H9 (cell line): ENCODE data around the gene AGR3. TPM values are rescaled to one million over a fixed set of nuclear protein-coding genes. Genes with fewer than 3 reads are reported as not detected.

Experiments used
- DNase-seq: peaks from one replicate; pipeline ENCODE4 v3.0.0-alpha.2; 2017
- H2AFZ ChIP-seq: one replicate; pipeline ENCODE4 v1.6.1; 2013; ENCODE audit warnings: mild to moderate bottlenecking, low read length, control low read depth, moderate library complexity
- H2AK5ac ChIP-seq: 2 replicates; pipeline ENCODE4 v1.6.1; 2013; ENCODE audit warnings: low read length, control low read depth, mixed read lengths; ENCODE audit not compliant: insufficient read length
- H2BK120ac ChIP-seq: one replicate; pipeline ENCODE4 v1.6.1; 2013; ENCODE audit warnings: low read depth, mild to moderate bottlenecking, low read length, control low read depth, inconsistent platforms; ENCODE audit not compliant: poor library complexity, severe bottlenecking
- H2BK12ac ChIP-seq: 2 replicates; pipeline ENCODE4 v1.6.1; 2013; ENCODE audit warnings: low read length, control low read depth, mixed read lengths, low read depth; ENCODE audit not compliant: insufficient read length
- H2BK15ac ChIP-seq: 2 replicates; pipeline ENCODE4 v1.6.1; 2013; ENCODE audit warnings: low read depth, low read length, control low read depth
- H2BK20ac ChIP-seq: one replicate; pipeline ENCODE4 v1.6.1; 2013; ENCODE audit warnings: low read depth, mild to moderate bottlenecking, low read length, control low read depth, inconsistent platforms; ENCODE audit not compliant: poor library complexity, severe bottlenecking
- H2BK5ac ChIP-seq: 2 replicates; pipeline ENCODE4 v1.6.1; 2013; ENCODE audit warnings: low read length, control low read depth, mixed read lengths; ENCODE audit not compliant: insufficient read length
- H3K14ac ChIP-seq: 2 replicates; pipeline ENCODE4 v1.6.1; 2013; ENCODE audit warnings: low read length, control low read depth; ENCODE audit not compliant: insufficient read depth
- H3K18ac ChIP-seq: 2 replicates; pipeline ENCODE4 v1.6.1; 2013; ENCODE audit warnings: low read depth, mild to moderate bottlenecking, mixed read lengths, low read length, control low read depth; ENCODE audit not compliant: insufficient read length
- H3K23ac ChIP-seq: 2 replicates; pipeline ENCODE4 v1.6.1; 2013; ENCODE audit warnings: low read length, control low read depth, mixed read lengths, low read depth; ENCODE audit not compliant: insufficient read length
- H3K23me2 ChIP-seq: 2 replicates; pipeline ENCODE4 v1.6.1; 2013; ENCODE audit warnings: low read depth, mild to moderate bottlenecking, mixed read lengths, low read length, control low read depth; ENCODE audit not compliant: insufficient read length, poor library complexity, severe bottlenecking
- H3K27ac ChIP-seq: 2 replicates; pipeline ENCODE4 v1.5.1; 2013; ENCODE audit warnings: low read length, control low read depth, mixed read lengths, low read depth; ENCODE audit not compliant: insufficient read length
- H3K27me3 ChIP-seq: 2 replicates; pipeline ENCODE4 v1.6.1; 2013; ENCODE audit warnings: low read length, control low read depth, inconsistent platforms; ENCODE audit not compliant: insufficient read depth
- H3K4ac ChIP-seq: 2 replicates; pipeline ENCODE4 v1.6.1; 2013; ENCODE audit warnings: low read depth, mild to moderate bottlenecking, control low read depth, inconsistent platforms, low read length, moderate library complexity
- H3K4me1 ChIP-seq: 2 replicates; pipeline ENCODE4 v1.6.1; 2013; ENCODE audit warnings: low read length, control low read depth, inconsistent platforms; ENCODE audit not compliant: insufficient read depth
- H3K4me2 ChIP-seq: 2 replicates; pipeline ENCODE4 v1.6.1; 2013; ENCODE audit warnings: low read length, control low read depth, mixed read lengths; ENCODE audit not compliant: insufficient read length, insufficient read depth
- H3K56ac ChIP-seq: 2 replicates; pipeline ENCODE4 v1.6.1; 2013; ENCODE audit warnings: low read depth, mild to moderate bottlenecking, mixed read lengths, low read length, control low read depth; ENCODE audit not compliant: insufficient read length
- H3K79me1 ChIP-seq: 2 replicates; pipeline ENCODE4 v1.6.1; 2013; ENCODE audit warnings: low read depth, mild to moderate bottlenecking, moderate library complexity, low read length, control low read depth, inconsistent platforms; ENCODE audit not compliant: insufficient read depth, poor library complexity, severe bottlenecking
- H3K79me2 ChIP-seq: 2 replicates; pipeline ENCODE4 v1.6.1; 2013; ENCODE audit warnings: low read length, control low read depth, inconsistent platforms; ENCODE audit not compliant: insufficient read depth
- H3K9ac ChIP-seq: 2 replicates; pipeline ENCODE4 v1.6.1; 2013; ENCODE audit warnings: low read length, control low read depth, mixed read lengths; ENCODE audit not compliant: insufficient read length; ENCODE audit errors: extremely low read depth
- H3K9me3 ChIP-seq: one replicate; pipeline ENCODE4 v1.6.1; 2013; ENCODE audit warnings: low read depth, low read length, inconsistent platforms; ENCODE audit not compliant: control insufficient read depth
- H3T11ph ChIP-seq: one replicate; pipeline ENCODE4 v1.6.1; 2013; ENCODE audit warnings: mild to moderate bottlenecking, low read length, control low read depth, inconsistent platforms
- H4K20me1 ChIP-seq: one replicate; pipeline ENCODE4 v1.6.1; 2013; ENCODE audit not compliant: control insufficient read depth, insufficient read length, insufficient read depth
- H4K5ac ChIP-seq: 2 replicates; pipeline ENCODE4 v1.6.1; 2013; ENCODE audit warnings: low read depth, mild to moderate bottlenecking, mixed read lengths, low read length, control low read depth; ENCODE audit not compliant: insufficient read length
- H4K8ac ChIP-seq: replicated peaks from 2 replicates; pipeline ENCODE4 v1.6.1; 2013; ENCODE audit warnings: low read length, control low read depth, mixed read lengths, low read depth; ENCODE audit not compliant: insufficient read length
- H4K91ac ChIP-seq: 2 replicates; pipeline ENCODE4 v1.6.1; 2013; ENCODE audit warnings: low read depth, mild to moderate bottlenecking, moderate library complexity, mixed read lengths, low read length, control low read depth; ENCODE audit not compliant: insufficient read length
- H3K27ac Mint-ChIP-seq, 3 experiments: 2 replicates in 2 of 3; 3 replicates in 1 of 3; pipeline ENCODE4 v1.8.0; 2020 to 2021; ENCODE audit warnings: mixed read lengths in 3 of 3, mild to moderate bottlenecking in 1 of 3, moderate library complexity in 1 of 3
- H3K27me3 Mint-ChIP-seq: 2 replicates; pipeline ENCODE4 v1.8.0; 2021; ENCODE audit warnings: low read depth, mild to moderate bottlenecking, moderate library complexity, mixed read lengths
- H3K36me3 Mint-ChIP-seq, 3 experiments: 2 replicates in 2 of 3; 3 replicates in 1 of 3; pipeline ENCODE4 v1.8.0; 2020 to 2021; ENCODE audit warnings: low read depth in 3 of 3, mixed read lengths in 3 of 3; ENCODE audit not compliant: insufficient read depth in 1 of 3
- H3K4me1 Mint-ChIP-seq, 2 experiments: 2 replicates each; pipeline ENCODE4 v1.8.0; 2020; ENCODE audit warnings: mixed read lengths in 2 of 2
- H3K4me3 Mint-ChIP-seq, 2 experiments: 2 replicates in 1 of 2; 3 replicates in 1 of 2; pipeline ENCODE4 v1.8.0; 2020 to 2021; ENCODE audit warnings: mild to moderate bottlenecking in 2 of 2, mixed read lengths in 2 of 2, moderate library complexity in 1 of 2
- H3K9me3 Mint-ChIP-seq, 2 experiments: 2 replicates in 1 of 2; 3 replicates in 1 of 2; pipeline ENCODE4 v1.8.0; 2020; ENCODE audit warnings: mild to moderate bottlenecking in 2 of 2, mixed read lengths in 2 of 2, moderate library complexity in 1 of 2
- CTCF ChIP-seq: fragments of 200-600 bp; sonication (generic); conservative IDR thresholded peaks from 3 replicates; pipeline ENCODE4 v1.8.0; 2021; ENCODE audit warnings: antibody characterized with exemption, mild to moderate bottlenecking
- total RNA-seq: library from RNA; stranded (reverse); gene quantifications from 2 replicates; pipeline ENCODE4 v1.2.1, GENCODE V29; 2021

The AGR3 gene
- total RNA-seq, 1 experiment from 2014 or later = not detected

- H3K14ac ChIP-seq = no peak overlapping the region
- Mint-ChIP-seq H3K4me3 (no peak overlapping the region), H3K36me3 (no peaks in the 10 kb centered on the region), H3K27ac (no peak overlapping the region), H3K4me1 (peaks cover 3 to 4% of the 10 kb centered on the region in 2 experiments; a peak in 1 of 4 replicates), H3K27me3 (no peaks in the 10 kb centered on the region), H3K9me3 (no peaks in the 10 kb centered on the region)
- no peak overlapping the region for H3K4me2 ChIP-seq
- H4K8ac ChIP-seq = no peak overlapping the region
- no peak overlapping the region for H2AK5ac ChIP-seq
- H3K23me2 ChIP-seq = no peaks in the 10 kb centered on the region
- DNase-seq = no peak
- no peak overlapping the region for H3K18ac ChIP-seq
- H4K20me1 ChIP-seq = no peaks in the 10 kb centered on the region
- H3K56ac ChIP-seq = no peak overlapping the region
- H3K4ac ChIP-seq = no peak overlapping the region
- H2AFZ ChIP-seq = no peak overlapping the region
- no peaks in the 10 kb centered on the region; the same call in 1 of the 2 replicates for H3K27me3 ChIP-seq
- H3K9me3 ChIP-seq = no peaks in the 10 kb centered on the region
- H4K91ac ChIP-seq = no peak overlapping the region
- H3K9ac ChIP-seq = no peak overlapping the region
- H3K79me2 ChIP-seq = no peaks in the 10 kb centered on the region
- no peak overlapping the region for H3K23ac ChIP-seq
- H3K27ac ChIP-seq = no peak overlapping the region
- no peak overlapping the region for H2BK15ac ChIP-seq
- H2BK20ac ChIP-seq = no peak overlapping the region
- H3K79me1 ChIP-seq = no peaks in the 10 kb centered on the region
- no peak overlapping the region for H3T11ph ChIP-seq
- H2BK5ac ChIP-seq = no peak overlapping the region
- H4K5ac ChIP-seq = no peak overlapping the region
- TF ChIP-seq CTCF = no peak
- H2BK12ac ChIP-seq = no peak overlapping the region
- no peak overlapping the region for H2BK120ac ChIP-seq
- H3K4me1 ChIP-seq = no peaks in the 10 kb centered on the region
Measured at GRCh38 chr7:16845746-16846145, 36.0 kb downstream of the AGR3 start.
